ENCODE measurements around the gene APOB. TPM values are rescaled to one million over a fixed set of nuclear protein-coding genes. Genes with fewer than 3 reads are reported as not detected.

Gene APOB, protein sequence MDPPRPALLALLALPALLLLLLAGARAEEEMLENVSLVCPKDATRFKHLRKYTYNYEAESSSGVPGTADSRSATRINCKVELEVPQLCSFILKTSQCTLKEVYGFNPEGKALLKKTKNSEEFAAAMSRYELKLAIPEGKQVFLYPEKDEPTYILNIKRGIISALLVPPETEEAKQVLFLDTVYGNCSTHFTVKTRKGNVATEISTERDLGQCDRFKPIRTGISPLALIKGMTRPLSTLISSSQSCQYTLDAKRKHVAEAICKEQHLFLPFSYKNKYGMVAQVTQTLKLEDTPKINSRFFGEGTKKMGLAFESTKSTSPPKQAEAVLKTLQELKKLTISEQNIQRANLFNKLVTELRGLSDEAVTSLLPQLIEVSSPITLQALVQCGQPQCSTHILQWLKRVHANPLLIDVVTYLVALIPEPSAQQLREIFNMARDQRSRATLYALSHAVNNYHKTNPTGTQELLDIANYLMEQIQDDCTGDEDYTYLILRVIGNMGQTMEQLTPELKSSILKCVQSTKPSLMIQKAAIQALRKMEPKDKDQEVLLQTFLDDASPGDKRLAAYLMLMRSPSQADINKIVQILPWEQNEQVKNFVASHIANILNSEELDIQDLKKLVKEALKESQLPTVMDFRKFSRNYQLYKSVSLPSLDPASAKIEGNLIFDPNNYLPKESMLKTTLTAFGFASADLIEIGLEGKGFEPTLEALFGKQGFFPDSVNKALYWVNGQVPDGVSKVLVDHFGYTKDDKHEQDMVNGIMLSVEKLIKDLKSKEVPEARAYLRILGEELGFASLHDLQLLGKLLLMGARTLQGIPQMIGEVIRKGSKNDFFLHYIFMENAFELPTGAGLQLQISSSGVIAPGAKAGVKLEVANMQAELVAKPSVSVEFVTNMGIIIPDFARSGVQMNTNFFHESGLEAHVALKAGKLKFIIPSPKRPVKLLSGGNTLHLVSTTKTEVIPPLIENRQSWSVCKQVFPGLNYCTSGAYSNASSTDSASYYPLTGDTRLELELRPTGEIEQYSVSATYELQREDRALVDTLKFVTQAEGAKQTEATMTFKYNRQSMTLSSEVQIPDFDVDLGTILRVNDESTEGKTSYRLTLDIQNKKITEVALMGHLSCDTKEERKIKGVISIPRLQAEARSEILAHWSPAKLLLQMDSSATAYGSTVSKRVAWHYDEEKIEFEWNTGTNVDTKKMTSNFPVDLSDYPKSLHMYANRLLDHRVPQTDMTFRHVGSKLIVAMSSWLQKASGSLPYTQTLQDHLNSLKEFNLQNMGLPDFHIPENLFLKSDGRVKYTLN (N-terminal part only)
- not detected in 2 replicates for total RNA-seq (2014; rRNA removed; shearing (Covaris generic); ENCODE audit: low replicate concordance)

DNA sequence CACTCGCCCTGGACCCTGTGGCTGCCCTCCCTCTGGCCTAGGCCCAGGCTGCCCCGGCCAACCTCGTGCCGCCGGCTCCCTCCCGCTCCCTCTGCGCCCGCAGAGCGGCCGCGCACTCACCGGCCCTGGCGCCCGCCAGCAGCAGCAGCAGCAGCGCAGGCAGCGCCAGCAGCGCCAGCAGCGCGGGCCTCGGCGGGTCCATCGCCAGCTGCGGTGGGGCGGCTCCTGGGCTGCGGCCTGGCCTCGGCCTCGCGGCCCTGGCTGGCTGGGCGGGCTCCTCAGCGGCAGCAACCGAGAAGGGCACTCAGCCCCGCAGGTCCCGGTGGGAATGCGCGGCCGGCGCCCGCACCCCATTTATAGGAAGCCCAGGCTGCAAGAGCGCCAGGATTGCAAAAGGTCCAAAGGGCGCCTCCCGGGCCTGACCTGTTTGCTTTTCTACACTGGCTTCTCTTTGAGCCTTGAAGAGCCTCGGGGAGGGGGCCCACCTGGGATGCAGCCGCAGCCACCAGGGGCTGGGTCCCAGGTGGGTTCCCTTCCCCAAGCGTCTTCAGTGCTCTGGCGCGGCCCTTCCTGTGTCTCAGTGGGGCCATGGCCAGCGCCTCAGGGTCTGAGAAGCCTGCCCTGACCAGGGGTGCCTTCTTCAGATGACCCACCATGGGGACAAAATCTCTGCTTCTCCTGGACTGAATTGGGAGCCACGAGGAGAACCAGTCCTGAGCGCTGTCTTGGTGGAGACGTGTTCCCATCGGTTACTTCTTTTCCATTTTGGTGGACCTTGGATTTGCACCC lies at the start of gene APOB:
TSS of gene APOB (minus strand) at position 330 of the 789 bp plus-strand sequence. CDS start at position 202, 128 bp downstream.
- in situ Hi-C loops (cut with HindIII; ENCODE audit: low pct_unique_long_range_greater_than_20kb, low sequenced_read_pairs): no loop called here
- no peak for DNase-seq (ENCODE audit: low read depth)

GRCh38 chr2:21092308-21092869 lies 48.5 kb upstream of the APOB start:
- no peak for DNase-seq (ENCODE audit: low read depth)
- in situ Hi-C loops (cut with HindIII; ENCODE audit: low pct_unique_long_range_greater_than_20kb, low sequenced_read_pairs): no loop called here

GRCh38 chr2:21084401-21084800 lies 40.5 kb upstream of the APOB start:
- no peak for DNase-seq (ENCODE audit: low read depth)
- in situ Hi-C loops (cut with HindIII; ENCODE audit: low pct_unique_long_range_greater_than_20kb, low sequenced_read_pairs): no loop called here

GRCh38 chr2:21083482-21083881 lies 39.6 kb upstream of the APOB start:
- no peak for DNase-seq (ENCODE audit: low read depth)
- in situ Hi-C loops (cut with HindIII; ENCODE audit: low pct_unique_long_range_greater_than_20kb, low sequenced_read_pairs): no loop called here

DNA sequence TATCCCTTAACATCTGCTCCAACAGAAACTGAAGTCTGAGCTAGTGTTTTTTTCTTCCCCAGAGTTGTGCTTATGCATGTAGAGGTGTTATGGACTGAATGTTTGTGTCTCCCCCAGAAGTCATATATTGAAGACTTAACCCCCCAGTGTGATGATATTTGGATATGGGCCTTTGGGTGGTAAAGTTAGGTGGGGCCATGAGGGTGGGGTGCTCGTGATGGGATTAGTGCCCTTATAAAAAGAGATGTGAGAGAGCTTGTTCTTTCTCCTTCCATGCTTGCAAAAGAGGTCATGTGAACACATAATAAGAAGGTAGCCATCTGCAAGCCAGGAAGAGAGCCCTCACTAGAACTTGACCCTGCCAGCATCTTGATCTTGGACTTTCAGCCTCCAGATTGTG lies 34.4 kb upstream of the APOB start:
- in situ Hi-C loops (cut with HindIII; ENCODE audit: low pct_unique_long_range_greater_than_20kb, low sequenced_read_pairs): no loop called here
- DNase-seq (ENCODE audit: low read depth): no peak

DNA sequence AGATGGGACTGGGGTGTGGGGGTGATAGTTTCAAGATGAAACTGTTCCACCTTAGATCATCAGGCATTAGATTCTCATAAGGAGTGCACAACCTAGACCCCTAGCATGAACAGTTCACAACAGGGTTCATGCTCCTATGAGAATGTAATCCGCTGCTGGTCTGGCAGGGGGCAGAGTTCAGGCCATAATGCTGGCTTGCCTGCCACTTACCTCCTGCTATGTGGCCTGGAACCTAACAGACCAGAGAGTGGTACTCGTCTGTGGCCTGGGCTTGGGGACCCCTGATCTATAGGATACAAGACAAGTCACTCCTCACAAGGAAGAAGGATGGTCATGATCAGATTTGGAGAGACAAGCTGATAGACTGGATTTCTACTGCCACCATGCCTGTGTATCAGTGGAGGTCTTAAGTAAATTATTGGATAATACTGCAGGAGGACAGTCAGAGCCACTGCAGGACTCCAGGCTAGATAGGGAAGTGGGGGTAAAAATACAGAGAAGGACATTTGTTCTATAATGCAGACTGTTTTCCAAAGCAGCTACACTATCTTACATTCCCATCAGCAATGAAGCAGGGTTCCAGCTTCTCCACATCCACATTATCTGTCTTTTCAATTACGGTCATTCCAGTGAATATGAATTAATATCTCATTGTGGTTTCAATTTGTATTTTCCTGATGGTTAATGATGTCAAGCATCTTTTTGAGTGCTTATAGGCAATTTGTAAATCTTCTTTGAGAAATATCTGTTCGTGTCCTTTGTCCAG lies 28.8 kb upstream of the APOB start:
- DNase-seq (ENCODE audit: low read depth): no peak
- in situ Hi-C loops (cut with HindIII; ENCODE audit: low pct_unique_long_range_greater_than_20kb, low sequenced_read_pairs): no loop called here

DNA sequence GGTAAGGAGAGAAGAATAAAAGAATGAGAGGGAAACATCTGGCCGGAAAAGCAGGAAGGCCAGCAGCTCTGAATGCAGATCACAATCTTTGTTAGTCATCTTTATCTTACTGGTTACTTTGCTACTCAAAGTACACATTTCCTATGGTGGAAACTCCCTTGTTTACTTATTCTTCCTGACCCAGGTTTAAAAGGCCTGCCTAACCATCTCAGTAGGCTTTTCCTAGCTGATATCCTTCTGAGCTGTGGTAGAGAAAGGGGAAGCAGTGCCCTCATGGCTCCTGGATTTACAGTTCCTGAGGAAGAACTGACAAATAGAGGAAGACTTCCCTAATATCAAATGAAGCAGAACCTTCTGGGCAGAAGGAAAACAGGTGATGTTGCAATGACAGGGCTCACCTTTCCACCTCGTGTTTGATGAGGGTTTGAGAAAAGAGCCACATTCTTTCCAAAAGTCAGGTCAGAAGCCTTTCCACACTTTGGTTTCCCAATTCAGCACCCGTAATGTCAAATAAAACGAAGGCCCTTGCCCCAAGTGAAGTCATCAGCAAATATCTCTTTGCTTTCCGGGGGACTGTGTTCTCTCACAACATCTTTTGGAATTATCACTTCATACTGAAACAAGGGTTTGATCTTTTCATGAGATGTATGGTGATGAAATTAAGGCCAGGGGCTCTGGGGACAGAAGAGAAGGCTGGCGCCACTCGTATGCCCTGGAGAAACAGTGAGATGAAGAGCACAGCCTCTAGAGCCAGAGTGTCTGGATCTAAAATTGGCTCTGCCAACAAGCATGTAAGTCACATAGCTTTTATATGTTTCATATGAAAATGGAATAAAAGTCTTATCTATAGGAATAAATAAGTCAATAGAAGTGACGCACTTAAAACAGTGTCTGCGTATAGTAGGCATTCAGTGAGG lies 26.7 kb upstream of the APOB start:
- in situ Hi-C loops (cut with HindIII; ENCODE audit: low pct_unique_long_range_greater_than_20kb, low sequenced_read_pairs): no loop called here
- DNase-seq (ENCODE audit: low read depth): no peak

DNA sequence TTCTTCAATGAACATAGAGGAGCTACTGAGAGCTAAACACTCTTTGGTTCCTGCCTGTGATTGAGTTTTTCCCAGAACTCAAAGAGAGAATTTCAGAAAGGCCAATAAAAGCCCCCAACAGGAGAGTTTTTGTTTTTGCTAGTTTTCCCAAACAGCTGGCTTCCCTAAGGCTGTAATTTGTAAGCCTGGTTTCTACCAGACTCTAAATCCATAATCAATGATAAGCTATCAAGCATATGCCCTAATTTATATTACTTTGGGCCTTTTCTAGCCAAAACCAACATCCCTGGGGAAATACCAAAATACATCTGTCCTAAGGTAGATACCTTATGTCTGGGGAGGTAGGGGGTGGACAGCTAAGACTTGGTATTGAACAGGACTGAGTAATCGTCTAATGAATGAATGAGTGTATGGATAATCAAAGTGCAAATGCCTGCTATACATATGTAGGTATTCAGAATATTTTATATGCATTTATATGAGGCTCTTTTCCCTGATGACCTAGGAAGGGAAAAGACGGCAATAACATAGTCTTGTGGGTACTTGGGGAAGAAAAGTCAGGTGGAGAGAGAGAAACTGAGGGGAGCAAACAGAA lies 26.0 kb upstream of the APOB start:
- DNase-seq (ENCODE audit: low read depth): no peak
- in situ Hi-C loops (cut with HindIII; ENCODE audit: low pct_unique_long_range_greater_than_20kb, low sequenced_read_pairs): no loop called here

GRCh38 chr2:21067859-21068537 lies 24.1 kb upstream of the APOB start:
- no peak for DNase-seq (ENCODE audit: low read depth)
- in situ Hi-C loops (cut with HindIII; ENCODE audit: low pct_unique_long_range_greater_than_20kb, low sequenced_read_pairs): no loop called here

DNA sequence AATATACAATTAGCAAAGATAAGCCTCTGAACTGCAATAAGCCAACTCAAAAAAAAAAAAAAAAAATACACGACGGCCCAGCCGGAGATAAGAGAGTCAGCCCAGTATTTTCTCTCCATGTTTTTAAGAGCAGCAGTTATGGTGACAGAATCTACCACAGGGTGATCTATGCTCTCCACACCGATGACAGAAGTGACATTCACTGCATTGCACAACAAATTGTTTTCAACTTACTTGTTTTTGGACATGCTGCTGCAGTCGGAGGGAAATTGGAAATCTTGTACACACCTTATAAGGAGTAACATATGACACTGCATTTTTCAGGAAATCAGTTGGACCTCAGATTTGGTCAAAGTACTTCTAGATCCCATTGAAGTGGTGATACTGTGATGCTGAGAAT lies 23.3 kb upstream of the APOB start:
- in situ Hi-C loops (cut with HindIII; ENCODE audit: low pct_unique_long_range_greater_than_20kb, low sequenced_read_pairs): no loop called here

DNA sequence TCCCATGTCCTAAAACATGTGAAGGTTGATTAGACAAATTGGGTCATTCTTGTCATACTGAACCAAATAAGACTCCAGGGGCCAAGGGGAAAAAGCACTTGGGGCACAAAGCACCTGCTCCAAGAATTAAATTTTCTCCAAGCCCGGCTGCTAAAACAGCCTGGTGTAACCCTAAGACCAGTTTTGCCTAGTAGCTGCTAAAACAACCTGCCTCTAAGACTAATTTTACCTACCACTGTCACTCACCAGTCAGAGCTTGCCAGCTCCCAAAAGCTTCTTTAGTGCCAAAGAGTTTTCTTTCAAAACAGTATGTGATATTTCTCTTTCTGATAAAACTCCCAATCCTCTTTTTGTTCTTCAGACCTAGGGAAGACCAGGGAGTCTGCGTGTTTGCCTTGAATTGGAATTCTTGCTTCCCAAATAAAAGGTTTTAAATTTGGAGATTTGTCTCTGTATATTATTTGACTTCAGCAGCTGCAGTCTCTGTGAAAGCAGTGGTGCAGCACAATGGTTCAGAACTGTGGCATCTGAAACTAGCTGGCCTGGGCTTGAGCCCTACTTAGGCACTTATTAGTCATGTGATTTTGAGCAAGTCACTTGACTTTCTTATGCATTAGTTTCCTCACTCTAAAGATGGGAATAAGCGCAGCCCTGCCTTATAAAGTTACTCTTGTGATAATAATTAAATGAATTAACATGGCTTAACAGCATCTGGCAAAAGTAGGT lies 16.2 kb upstream of the APOB start:
- in situ Hi-C loops (cut with HindIII; ENCODE audit: low pct_unique_long_range_greater_than_20kb, low sequenced_read_pairs): no loop called here
- no peak for DNase-seq (ENCODE audit: low read depth)

More for the DNA sequence above, 23.3 kb upstream of the APOB start:
- DNase-seq (ENCODE audit: low read depth): no peak

DNA sequence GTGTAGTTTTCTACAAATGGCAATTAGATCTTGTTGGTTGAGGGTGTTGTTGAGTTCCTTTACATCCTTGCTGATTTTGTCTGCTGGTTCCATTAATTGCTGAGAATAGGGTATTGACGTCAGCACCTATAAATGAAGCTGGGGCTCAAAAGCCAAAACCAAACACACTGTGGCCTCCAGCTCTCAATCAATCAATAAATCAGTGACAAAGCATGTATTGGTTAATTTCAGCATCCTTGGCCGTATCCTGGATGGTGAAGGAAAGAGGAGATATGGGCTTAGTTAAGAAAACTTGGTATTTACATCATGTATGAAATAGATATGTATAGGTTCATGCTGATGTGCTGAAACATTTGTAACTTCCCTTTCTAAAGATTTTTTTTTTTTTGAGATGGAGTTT lies 13.2 kb upstream of the APOB start:
- no peak for DNase-seq (ENCODE audit: low read depth)
- in situ Hi-C loops (cut with HindIII; ENCODE audit: low pct_unique_long_range_greater_than_20kb, low sequenced_read_pairs): no loop called here

DNA sequence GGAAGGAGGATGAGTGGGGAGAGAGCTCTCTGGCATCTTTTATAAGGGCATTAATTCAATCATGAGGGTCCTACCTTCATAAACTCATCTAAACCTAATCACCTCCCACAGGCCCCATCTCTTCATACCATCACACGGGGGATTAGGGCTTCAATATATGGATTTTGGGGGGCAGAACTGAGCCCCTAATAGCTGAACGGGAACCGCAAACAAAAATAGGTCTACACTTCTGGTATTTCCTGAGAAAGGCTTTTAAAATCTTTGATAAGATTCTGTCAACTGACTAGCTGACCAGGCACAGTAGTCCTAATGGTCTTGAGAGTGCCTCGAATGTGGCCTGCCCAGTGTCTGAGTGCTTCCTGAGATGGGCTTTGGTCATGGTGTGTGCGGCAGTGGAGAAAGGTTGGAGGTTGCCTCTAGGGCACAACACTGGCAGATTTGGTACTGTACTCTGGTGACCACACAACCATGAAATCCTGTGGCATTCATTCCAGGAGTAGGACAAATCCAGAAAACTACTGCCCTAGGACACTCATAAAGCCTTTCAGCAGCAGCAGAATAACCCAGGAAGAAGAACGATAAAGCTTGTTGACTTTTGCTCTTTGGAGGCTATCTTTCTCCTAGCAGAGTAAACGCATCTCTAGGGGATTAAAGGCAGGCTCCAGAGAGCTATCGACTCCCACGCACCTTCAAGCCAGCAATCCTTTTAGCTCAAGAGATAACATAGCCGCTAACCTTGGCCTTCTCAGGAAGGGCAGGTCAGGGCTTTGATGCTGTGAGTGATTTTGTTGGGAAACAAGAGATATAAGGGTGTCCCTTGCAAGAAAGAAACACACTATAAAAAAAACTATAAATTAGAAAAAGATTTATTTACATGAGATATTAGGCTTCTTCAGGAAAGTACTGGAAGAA lies 12.3 kb upstream of the APOB start:
- in situ Hi-C loops (cut with HindIII; ENCODE audit: low pct_unique_long_range_greater_than_20kb, low sequenced_read_pairs): no loop called here
- DNase-seq (ENCODE audit: low read depth): no peak
